ENCODE measurements around the gene IRF2BP1. TPM values are rescaled to one million over a fixed set of nuclear protein-coding genes. Genes with fewer than 3 reads are reported as not detected.
A peak's percentile ranks its signal among the peaks of the same experiment; 100 is the strongest.

Gene IRF2BP1
- total RNA-seq, 1 donor from 2014 or later: 33.8 TPM

DNA sequence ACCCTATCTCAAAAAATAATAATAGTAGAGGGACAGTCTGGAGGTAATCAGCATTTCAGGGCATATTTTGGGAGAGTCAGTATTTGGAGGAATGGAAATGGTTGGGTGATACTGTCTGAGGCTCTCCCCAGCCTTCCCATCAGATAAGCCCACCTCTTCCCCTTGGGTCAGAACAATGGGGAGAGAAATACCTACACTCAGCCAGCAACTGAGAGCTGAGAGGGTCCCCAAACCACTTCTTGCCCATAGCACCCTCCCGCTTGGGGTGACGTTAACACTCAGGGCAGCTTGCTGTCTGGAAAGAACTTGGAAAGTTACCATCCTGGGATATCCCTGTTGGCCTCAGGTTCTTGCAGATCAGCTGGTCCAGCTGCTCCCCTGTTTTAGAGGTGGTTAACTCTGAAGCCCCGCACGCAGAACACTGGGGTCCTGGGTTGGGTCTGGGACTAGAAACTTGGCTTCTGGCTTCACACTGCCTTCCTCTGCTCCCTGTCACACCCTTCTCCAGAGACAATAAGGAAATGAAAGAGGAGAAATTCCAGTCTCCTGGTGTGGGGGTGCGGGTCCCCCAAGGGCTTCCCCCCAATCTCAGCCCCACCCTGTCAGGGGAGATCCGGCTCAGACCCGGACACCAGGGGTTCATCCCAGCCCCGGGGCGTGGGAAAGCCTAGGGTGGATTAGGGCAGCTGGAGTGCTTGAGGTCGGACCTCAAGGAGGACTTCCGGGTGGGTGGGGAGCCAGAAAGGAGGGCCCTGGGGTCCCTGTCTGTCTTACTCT, 19.4 kb downstream of the IRF2BP1 start:
- Mint-ChIP-seq H3K27ac (no peak overlapping the region), H3K36me3 (no peaks in the 10 kb centered on the region), H3K27me3 (ENCODE audit: low read depth) (peaks cover 47% of the 10 kb centered on the region), H3K4me1 (peaks cover 10% of the 10 kb centered on the region), H3K4me3 (no peak overlapping the region), H3K9me3 (no peaks in the 10 kb centered on the region)
- no peak for DNase-seq (ENCODE audit: low spot score in 2 of 2, unreplicated experiment in 2 of 2)
- TF ChIP-seq, protein P1, sequence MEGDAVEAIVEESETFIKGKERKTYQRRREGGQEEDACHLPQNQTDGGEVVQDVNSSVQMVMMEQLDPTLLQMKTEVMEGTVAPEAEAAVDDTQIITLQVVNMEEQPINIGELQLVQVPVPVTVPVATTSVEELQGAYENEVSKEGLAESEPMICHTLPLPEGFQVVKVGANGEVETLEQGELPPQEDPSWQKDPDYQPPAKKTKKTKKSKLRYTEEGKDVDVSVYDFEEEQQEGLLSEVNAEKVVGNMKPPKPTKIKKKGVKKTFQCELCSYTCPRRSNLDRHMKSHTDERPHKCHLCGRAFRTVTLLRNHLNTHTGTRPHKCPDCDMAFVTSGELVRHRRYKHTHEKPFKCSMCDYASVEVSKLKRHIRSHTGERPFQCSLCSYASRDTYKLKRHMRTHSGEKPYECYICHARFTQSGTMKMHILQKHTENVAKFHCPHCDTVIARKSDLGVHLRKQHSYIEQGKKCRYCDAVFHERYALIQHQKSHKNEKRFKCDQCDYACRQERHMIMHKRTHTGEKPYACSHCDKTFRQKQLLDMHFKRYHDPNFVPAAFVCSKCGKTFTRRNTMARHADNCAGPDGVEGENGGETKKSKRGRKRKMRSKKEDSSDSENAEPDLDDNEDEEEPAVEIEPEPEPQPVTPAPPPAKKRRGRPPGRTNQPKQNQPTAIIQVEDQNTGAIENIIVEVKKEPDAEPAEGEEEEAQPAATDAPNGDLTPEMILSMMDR (IDR thresholded peaks at IDR 0.05; ENCODE audit: unreplicated experiment): no peak

DNA sequence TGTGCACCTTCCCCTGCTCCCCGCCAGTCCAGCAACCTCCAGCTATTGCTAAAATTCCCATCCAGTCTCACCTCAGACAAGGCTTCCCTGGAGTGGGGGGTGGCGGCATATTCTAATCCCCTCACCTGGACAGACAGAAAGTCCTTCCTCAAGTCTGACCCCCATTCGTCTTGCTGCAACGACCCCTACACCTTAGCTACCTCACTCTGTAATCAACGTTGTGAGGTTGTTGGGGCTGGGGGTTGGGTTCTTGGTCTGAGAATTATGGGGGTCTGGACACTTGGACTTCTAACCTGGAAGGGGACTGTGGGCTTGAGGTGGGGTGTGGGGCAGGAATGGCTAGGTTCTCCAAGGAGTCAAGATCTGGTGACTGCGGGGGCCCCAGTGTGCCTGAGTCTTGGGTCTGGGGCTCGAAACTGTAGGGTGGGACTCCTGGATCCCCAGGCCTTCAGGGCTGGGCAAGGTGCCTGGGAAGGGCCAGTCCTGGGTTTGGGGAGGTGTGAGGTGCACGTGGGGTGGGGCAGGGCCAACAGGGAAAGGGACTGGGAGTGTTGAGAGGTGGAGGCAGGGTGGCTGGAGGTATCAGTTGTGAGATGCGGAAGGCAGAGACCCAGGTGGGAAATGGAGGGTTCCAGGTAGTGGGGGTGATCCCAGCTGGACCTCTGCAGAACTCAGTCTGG, 20.5 kb downstream of the IRF2BP1 start:
- Mint-ChIP-seq H3K4me3 (peak overlapping the region; percentile 13), H3K27me3 (ENCODE audit: low read depth) (peaks cover 47% of the 10 kb centered on the region), H3K4me1 (peaks cover 10% of the 10 kb centered on the region), H3K9me3 (no peaks in the 10 kb centered on the region), H3K27ac (no peak overlapping the region), H3K36me3 (no peaks in the 10 kb centered on the region)
- no peak for DNase-seq (ENCODE audit: low spot score in 2 of 2, unreplicated experiment in 2 of 2)
- TF ChIP-seq, protein P1 (IDR thresholded peaks at IDR 0.05; ENCODE audit: unreplicated experiment): no peak

DNA sequence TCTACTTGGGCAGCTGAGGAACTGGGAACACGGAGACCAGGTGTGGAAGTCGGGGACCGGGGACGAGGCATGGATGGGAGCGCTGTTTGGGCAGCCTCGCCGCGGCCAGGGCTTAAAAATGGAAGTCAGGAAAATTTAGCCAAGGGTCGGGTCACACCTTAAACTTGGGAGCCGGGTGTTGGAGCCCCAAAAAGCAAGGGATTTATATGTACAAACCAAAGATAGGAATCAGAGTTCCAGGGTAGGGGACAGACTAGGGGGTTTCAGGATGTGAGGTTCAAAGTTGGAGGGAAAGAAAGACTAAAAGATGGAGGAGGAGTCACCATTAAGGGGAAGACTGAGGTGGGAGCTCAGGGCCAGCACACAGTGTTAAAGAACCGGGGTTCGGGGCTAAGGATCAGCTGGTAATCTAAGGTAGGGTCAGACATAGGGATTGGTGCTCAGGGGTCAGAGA, 21.3 kb downstream of the IRF2BP1 start:
- H3K27me3 Mint-ChIP-seq (ENCODE audit: low read depth): peaks cover 47% of the 10 kb centered on the region
- TF ChIP-seq, protein P1 (IDR thresholded peaks at IDR 0.05; ENCODE audit: unreplicated experiment): no peak
- DNase-seq (ENCODE audit: low spot score in 2 of 2, unreplicated experiment in 2 of 2): no peak
- H3K4me1 Mint-ChIP-seq: peaks cover 10% of the 10 kb centered on the region
- no peaks in the 10 kb centered on the region for H3K9me3 Mint-ChIP-seq
- no peak overlapping the region for H3K27ac Mint-ChIP-seq
- peak overlapping the region; percentile 43 for H3K4me3 Mint-ChIP-seq
- H3K36me3 Mint-ChIP-seq: no peaks in the 10 kb centered on the region

DNA sequence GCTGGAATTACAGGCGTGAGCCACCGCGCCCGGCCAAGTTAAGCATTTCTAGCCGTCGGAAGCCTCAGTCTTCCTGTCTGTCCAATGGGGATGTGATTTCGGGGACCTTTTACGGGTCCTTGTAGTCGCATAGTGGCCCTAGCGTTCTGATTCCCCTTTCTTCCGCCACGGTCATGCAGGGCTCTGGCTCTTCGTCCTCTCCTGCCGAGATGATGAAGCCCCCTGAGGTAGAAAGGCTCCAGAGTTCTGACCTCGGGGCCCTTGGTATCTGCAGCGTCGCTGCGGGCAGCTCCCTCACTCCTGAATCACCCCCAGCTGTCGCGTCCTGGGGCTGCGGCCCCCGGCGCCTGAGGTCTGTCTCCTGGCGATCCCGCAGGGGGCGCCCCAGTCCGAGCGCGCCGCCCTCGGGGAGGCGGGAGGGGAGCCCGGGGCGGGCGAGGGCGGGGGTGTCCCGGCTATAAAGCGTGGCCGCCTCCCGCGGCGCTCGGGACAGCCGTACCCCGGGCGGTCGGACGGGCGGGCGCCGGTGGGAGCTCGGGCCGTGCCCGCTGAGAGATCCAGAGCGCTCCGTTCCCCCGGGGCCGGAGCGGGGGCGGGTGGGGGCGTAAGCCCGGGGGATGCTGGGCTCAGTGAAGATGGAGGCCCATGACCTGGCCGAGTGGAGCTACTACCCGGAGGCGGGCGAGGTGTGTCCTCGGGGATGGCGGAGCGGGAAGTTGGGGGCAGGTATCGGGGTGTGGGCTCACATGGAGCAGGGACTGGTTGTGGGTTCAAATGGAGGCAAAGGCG, 21.9 kb downstream of the IRF2BP1 start, which contains the start of gene FOXA3:
TSS of gene FOXA3 (plus strand) at position 487 of the 789 bp plus-strand sequence. CDS start at position 618, 131 bp downstream.
- Mint-ChIP-seq H3K27ac (peak within 1 kb of the TSS; percentile 99), H3K4me1 (peaks cover 10% of the 10 kb centered on the region), H3K36me3 (peaks cover 1% of the 10 kb centered on the region), H3K27me3 (ENCODE audit: low read depth) (peaks cover 47% of the 10 kb centered on the region), H3K9me3 (no peaks in the 10 kb centered on the region), H3K4me3 (peak within 1 kb of the TSS; percentile 95)
- no peak for DNase-seq (ENCODE audit: low spot score in 2 of 2, unreplicated experiment in 2 of 2)
- TF ChIP-seq, protein P1 (IDR thresholded peaks at IDR 0.05; ENCODE audit: unreplicated experiment): peak; percentile 16

DNA sequence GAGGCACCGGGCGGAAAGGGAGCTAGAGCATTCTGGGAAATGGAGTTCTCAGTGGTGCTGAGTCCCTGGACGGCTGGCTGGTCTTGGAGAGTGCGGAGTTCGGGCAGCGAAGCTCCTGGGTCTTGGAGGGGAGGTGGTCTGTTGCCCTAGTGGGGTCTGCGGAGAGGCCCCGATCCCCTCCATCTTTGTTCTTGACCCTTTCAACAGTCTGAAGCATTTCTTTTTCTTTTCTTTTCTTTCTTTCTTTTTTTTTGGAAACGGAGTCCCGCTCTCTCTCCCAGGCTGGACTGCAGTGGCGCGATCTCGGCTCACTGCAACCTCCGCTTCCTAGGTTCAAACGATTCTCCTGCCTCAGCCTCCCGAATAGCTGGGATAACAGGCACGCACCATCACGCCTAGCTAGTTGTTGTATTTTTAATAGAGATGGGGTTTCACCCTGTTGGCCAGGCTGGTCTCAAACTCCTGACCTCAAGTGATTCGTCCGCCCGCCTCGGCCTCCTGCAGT, 22.6 kb downstream of the IRF2BP1 start:
- TF ChIP-seq, protein P1 (IDR thresholded peaks at IDR 0.05; ENCODE audit: unreplicated experiment): no peak
- Mint-ChIP-seq H3K27ac (peak overlapping the region; percentile 99), H3K27me3 (ENCODE audit: low read depth) (peaks cover 47% of the 10 kb centered on the region), H3K36me3 (peaks cover 6% of the 10 kb centered on the region), H3K4me3 (peak overlapping the region; percentile 95), H3K4me1 (peaks cover 10% of the 10 kb centered on the region), H3K9me3 (no peaks in the 10 kb centered on the region)
- no peak for DNase-seq (ENCODE audit: low spot score in 2 of 2, unreplicated experiment in 2 of 2)
